ENCODE measurements around the gene MS4A12.
"Not testable (repeated sequence)": the region's sequence is repeated elsewhere in the genome, so short reads cannot be mapped to it uniquely, and the experiment has no call there.

Gene MS4A12, protein sequence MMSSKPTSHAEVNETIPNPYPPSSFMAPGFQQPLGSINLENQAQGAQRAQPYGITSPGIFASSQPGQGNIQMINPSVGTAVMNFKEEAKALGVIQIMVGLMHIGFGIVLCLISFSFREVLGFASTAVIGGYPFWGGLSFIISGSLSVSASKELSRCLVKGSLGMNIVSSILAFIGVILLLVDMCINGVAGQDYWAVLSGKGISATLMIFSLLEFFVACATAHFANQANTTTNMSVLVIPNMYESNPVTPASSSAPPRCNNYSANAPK

DNA sequence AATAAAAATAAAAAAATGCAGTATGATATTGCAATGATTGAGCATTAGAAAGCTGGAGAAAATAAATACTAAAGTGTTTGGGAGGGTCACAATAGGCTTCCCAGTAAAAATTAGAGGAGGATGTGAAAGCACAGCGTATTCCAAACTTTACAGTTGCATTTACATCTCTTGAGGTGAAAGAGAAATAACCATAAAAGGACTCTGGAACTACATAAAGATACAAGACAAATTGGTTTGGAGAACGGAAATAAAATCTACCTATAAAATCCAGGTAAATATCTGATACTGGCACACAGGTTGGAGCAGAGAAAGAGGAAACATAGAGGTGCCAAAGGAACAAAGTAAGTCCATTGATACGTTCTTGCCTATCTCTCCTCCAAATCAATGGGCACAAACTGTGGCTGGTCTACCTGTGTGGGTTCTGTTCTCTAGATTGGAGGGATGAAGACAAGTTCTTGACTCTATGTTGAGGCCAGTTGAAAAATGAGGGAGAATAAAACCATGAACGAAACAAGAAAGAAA is at the start of gene MS4A12:
TSS of gene MS4A12 (plus strand) at position 291 of the 522 bp plus-strand sequence. CDS start 4,541 bp downstream, outside the sequence.
- no peak for DNase-seq (ENCODE audit: low read depth)

DNA sequence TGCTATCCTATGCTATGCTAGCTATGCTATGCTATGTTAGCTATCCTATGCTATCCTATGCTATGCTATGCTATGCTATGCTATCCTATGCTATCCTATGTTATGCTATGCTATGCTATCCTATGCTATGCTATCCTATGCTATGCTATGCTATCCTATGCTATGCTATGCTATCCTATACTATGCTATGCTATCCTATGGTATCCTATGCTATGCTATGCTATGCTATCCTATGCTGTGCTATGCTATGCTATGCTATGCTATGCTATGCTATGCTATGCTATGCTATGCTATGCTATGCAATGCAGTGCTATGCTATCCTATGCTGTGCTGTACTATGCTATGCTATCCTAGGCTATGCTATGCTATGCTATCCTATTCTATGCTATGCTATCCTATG is 45.5 kb upstream of the MS4A12 start:
- no peak for DNase-seq (ENCODE audit: low read depth)

DNA sequence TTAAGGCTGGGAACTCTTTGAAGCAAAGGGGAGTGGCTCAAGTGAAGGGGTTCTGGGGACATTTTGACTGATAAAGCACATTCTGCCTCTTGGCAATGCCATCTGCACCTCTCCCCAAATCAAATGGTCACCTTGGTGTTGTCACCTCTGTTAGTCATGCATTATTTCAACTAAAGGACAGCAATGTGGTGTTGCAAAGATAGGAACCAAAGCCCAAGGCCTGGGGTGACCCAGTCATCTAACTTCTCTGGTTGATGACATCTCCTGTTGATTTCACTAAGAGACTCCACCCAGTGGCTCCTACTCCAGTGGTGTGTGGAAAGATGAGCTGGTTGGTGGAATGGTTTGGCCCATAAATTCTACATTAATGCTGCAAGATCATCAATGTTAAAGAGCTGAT is 44.7 kb upstream of the MS4A12 start:
- no peak for DNase-seq (ENCODE audit: low read depth)

DNA sequence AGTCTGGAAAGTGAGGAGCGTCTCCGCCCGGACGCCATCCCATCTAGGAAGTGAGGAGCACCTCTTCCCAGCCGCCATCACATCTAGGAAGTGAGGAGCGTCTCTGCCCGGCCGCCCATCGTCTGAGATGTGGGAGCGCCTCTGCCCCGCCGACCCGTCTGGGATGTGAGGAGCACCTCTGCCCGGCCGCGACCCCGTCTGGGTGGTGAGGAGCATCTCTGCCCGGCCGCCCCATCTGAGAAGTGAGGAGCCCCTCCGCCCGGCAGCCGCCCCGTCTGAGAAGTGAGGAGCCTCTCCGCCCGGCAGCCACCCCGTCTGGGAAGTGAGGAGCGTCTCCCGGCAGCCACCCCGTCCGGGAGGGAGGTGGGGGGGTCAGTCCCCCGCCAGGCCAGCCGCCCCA is 41.4 kb upstream of the MS4A12 start:
- not testable (repeated sequence) for DNase-seq (ENCODE audit: low read depth)

DNA sequence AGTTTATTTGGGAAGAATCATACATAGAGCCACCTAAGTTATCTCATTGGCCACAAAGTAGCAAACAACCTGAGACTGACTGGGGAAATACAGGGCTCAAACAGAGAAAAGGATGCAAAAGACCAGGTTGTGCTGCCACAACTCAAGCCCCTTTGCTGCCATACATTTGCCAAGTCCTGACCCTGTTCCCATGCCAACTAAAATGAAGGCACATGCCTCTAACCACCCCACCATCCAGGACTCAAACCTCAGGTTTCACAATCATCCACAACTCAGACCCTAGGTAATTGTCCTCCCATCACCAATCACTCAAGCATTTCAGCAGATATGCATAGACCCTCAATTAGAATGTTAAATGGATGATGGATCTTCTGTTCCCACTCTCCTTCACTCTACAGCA is 38.4 kb upstream of the MS4A12 start:
- DNase-seq (ENCODE audit: low read depth), result no peak

DNA sequence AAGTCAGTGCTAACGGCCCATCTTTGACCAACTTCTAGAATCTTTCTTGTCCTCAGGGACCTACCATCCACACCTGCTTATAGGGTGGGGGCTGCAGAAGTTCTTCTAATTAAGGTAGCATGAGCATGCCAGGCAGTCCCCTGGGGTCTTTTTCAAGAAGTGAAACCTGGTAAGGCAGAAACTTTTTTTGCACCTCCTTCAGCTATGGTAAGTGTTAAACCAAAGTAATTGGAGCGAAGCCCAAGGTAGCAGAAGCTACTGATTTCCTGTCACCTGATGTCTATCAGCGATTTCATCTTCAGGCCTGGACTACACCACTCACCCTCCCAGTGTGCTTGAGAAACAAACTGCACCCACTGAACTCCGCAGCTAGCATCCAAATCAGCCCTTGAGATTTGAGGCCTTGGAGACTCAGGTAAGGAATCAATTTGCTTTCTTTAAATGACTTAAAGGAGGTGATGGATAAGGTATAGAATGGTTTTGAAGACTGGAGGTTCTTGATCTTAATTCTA is 37.0 kb upstream of the MS4A12 start, which contains the start of gene MS4A1:
TSS of gene MS4A1 (plus strand) at position 317 of the 512 bp plus-strand sequence. CDS start 6,528 bp downstream, outside the sequence.
- DNase-seq (ENCODE audit: low read depth), result no peak

DNA sequence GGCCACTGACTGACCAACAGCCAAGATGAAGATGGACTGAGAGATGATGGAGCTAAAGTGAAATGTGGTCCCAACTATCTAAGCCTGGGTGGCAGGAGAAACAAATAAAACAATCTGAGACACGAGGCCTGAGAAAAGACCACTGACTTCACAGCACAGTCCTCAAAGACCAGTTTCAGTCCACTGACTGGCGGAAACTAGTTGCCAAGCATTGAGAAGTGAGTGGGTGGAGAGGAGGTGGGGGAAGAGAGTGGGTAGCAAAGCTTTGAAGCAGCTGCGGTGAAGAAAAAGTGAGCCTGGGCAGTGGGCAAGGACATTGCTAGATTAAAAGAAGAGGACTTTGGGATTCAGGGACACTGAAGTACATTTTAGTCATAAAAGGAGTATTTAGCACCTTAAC is 35.0 kb upstream of the MS4A12 start:
- no peak for DNase-seq (ENCODE audit: low read depth)

DNA sequence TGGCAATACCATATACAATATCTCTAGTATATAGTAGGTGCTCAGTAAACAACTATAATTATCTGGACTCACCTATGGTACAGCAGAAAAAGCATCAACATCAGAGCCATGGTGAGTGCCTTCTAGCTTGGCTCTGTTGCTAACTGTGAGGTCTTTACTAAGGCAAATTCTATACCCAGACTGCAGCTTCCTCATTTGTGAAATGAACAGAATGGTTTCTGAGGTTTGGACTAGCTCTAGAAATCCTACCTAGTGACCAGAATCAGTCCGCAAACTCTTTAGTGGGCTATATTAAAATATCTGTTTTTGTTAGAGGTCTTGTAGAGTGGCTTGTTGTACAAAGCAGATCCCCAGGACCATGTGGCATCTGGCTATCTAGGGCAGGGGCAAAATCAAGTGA is 33.2 kb upstream of the MS4A12 start:
- no peak for DNase-seq (ENCODE audit: low read depth)

DNA sequence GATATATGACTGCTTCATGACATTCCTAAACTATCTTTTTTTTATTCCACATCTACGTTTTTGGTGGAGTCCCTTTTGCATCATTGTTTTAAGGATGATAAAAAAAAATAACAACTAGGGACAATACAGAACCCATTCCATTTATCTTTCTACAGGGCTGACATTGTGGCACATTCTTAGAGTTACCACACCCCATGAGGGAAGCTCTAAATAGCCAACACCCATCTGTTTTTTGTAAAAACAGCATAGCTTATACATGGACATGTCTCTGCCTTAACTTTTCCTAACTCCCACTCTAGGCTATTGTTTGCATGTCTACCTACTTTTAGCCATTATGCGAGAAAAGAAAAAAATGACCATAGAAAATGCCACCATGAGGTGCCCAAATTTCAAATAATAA is 23.7 kb upstream of the MS4A12 start:
- DNase-seq (ENCODE audit: low read depth), result no peak

DNA sequence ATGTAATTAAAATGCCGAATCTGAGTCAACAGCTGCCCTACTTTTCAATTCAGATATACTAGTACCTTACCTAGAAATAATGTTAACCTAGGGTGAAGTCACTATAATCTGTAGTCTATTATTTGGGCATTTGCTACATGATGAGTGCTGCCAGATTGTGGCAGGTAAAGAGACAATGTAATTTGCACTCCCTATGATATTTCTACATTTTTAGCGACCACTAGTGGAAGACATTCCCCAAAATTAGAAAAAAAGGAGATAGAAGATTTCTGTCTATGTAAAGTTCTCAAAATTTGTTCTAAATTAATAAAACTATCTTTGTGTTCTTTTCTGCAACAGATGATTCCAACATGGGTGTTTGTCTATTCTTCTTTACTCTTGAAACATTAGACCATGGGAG is 22.9 kb upstream of the MS4A12 start:
- no peak for DNase-seq (ENCODE audit: low read depth)

DNA sequence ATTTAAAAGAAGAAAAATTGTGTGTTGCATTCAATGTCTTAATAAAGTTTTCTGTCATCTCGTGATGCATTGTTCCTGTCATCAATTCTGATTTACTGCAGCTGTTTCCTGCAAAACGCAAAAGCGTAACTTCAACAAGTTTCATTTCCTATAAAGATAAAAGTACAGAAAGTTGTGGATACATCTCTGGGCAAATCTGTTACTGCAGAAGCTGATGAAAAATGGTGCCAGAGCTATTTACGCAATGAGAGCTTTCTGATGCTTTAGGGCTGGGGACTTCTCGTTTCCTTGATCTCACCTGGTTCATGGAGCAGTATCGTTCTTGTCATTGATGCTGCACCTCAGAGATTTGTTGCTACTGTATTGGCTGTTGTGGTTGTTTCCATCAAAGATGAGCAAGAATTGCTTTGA is 15.5 kb upstream of the MS4A12 start:
- DNase-seq (ENCODE audit: low read depth), result no peak

DNA sequence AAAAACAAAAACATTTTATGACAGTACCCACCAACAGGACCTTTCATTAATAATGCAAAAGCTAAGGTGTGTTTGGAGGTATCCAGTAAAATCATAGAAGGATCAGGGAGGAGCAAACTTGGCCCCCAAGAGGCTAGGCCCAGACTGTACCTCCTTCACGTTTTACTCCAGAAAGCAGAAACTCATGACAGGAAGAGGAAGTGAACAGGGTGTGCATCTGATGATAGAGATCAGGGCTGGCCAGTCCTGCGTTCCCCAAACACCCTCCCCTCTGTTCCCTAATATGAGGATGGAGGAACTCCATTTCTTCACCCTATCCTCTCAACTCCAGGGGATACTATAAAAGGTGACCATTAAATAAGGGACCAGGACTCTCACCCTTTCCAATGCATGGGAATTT is 10.2 kb upstream of the MS4A12 start:
- DNase-seq (ENCODE audit: low read depth), result no peak

DNA sequence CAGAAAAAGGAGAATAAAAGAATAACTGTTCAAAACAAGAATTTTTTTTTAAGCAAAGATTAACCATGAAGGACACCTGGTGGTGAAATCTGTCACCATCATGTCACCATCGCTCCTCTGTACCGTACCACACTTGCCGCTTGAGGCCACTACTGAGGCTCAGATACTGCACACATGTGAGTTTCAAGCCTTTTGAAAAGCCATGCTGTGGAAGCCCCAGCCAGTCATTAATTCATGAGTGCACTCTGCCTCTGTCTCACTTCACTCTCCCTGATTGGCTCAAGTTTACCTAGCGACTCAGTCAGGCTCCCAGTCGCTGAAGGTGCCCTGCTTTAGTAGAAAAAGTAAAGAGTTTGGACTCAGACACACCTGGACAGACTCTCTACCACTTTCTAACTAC is 6.6 kb upstream of the MS4A12 start:
- no peak for DNase-seq (ENCODE audit: low read depth)

DNA sequence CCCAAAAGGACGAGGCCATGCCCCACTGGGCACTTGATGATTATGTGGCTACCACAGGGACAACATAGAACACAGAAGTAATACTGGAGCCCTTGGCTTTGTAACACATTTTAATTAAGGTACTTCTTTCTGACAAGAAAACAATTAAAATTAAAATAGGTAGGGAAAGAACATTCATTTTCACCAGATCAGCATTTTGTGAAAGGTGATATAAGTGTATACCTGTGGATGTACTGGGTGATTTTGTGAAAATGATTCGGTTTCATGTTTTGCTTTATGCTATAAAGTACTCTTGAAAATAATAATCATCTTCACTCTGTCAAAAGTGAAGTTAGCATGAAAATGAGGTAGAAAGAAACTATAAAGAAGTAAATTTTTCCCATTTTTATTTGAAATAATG is 876 bp downstream of the MS4A12 start:
- DNase-seq (ENCODE audit: low read depth), result no peak

DNA sequence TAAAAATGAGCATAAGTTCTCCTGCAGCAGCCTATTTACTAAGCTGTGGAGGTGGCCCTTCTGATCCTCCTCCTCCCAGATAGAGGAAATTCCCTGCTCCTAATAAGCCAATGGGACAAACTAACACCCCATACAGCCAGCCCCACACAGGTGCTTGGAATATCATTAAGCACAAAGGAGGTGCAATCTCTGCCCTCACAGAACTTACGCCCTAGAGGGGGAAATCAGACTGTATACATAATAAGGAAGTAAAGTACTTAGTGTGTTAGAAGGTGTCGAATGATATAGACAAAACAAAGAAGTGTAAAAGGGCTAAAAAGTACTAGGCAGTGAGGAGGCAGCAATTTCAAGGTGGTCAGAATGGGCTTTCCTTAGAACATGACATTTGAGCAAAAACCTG is 5.8 kb downstream of the MS4A12 start:
- no peak for DNase-seq (ENCODE audit: low read depth)

DNA sequence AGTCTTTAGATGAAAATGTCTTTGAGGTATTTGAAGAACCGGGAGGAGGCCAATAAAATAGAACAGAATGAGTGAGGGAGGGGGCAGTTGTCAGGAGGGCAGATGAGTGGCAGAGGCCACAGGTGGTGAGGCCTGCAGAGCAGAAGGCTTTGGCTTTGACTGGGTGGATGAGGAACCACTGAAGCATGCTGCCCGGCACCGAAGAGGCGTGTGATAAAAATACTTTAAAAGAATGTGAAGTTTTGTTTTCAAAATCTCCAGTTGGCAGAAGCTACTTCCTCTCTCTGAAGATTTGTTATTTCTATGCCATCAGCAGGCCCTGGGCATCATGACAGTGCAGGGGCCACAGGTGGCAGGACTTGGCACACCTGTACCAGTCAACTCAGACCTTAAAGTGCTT is 6.3 kb downstream of the MS4A12 start:
- DNase-seq (ENCODE audit: low read depth), result no peak

DNA sequence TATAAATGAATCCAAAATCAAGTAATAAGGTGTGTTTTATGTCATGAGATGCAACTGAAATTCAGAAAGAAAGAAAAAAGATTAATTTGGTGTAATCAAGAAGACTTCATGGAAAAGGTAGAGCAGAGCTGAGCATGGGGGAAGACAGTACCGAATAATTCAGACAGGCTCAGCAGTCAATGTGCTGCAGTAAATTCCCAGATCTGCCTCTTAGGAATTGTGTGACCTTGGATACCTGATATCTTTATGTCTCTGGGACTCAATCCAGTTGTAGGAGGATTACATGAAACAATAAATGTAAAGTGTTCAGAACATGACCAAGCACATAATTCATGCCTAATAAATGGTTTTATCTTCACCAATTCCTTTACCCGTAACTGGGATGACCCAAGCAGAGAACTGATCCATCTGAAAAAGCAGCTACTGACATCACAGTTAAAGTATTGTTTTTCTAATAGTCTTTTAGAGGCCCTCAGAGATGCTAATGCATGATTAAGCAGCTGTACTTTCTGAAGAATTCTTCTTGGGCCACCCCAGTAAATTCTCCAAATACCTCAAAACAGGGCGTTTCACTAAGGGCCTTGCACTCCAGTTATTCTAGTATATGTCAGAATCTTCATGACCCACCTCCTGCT is 7.8 kb downstream of the MS4A12 start:
- no peak for DNase-seq (ENCODE audit: low read depth)

DNA sequence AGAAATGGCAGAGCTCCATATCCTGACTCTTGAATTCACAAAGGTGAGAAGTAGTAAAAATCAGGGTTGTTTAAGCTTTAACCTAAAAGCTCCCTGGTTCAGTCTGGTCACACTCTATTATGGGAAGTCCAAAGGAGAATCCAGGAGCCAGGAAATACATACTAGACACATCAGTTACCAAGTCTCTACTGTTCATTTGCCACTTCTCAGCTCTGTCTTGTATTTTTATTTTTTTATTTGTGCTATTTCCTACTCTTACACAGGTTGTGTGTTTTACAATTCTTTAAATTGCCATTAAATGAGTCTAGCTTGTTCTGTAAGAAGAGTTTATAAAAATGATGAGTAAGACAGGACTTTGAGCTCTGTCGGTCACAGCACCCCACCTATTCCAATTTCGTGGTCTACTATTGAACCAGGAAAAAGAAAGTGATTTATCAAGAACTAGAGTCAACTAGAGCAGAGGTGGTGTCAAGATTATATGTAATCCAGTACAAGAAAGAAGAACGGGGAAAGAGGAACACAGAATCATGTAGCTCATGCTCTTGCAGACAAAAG is 9.7 kb downstream of the MS4A12 start:
- no peak for DNase-seq (ENCODE audit: low read depth)

DNA sequence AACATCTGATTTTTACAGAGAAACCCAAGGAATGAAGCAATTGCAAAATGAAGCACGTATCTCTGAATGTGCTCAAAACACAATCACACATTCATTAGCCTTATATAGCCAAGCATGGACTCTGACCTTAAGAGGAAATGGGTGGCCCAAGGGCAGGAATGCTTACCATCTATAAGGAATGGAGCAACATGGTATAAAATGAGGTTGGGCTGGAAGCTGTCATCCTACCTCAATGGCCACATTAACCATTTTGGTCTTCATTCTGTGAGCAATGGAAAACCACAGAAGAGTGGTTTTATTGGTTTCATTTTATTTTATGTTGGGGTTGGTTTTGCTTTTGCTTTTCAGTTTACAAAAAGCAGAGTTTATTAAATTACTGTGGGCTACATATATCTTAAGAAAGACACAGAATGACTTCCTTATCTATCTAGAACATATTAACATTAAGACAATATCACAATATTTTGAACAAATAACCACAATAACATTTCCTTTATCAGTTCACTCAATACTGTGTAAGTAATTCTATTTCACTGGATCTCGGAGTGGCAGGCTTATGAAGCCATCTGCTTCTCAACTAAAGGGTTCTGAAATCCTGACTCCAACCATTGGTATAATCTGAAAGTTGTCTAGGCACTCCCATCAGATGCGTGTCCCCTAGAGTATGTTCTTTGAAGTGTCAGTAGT is 11.8 kb downstream of the MS4A12 start:
- no peak for DNase-seq (ENCODE audit: low read depth)

DNA sequence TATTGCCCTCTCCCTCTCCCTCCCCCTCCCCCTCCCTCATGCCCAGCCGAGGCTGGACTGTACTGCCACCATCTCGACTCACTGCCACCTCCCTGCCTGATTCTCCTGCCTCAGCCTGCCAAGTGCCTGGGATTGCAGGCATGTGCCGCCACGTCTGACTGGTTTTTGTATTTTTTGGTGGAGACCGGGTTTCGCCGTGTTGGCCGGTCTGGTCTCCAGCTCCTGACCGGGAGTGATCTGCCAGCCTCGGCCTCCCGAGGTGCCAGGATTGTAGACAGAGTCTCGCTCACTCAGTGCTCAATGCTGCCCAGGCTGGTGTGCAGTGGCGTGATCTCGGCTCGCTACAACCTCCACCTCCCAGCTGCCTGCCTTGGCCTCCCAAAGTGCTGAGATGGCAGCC is 17.0 kb downstream of the MS4A12 start:
- not testable (repeated sequence) for DNase-seq (ENCODE audit: low read depth)

DNA sequence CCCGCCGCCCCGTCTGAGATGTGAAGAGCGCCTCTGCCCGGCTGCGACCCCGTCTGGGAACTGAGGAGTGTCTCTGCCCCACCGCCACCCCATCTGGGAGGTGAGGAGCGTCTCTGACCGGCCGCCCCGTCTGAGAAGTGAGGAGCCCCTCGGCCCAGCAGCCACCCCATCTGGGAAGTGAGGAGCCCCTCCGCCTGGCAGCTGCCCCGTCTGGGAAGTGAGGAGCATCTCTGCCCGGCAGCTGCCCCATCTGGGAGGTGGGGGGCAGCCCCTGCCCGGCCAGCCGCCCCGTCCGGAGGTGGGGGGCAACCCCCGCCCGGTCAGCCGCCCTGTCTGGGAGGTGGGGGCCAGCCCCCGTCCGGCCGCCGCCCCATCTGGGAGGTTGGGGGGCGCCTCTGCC is 17.6 kb downstream of the MS4A12 start:
- DNase-seq (ENCODE audit: low read depth), result not testable (repeated sequence)

DNA sequence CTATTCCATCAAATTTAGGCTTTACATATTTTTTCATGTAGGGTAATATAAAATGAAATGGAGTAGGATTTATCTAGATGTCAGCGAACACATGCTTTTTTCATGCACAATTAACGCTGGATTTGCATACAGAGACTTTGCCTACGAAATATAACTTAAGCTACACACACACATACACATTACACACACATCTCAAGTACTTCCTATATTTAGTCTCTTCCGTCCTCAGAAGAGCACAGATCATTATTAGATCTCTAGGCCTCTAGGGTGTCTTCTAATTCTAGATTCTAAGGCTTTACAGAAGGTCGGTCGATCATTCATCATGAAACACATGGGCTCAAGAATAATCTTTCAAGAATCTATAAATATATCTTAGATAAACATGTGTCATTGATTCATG is 18.8 kb downstream of the MS4A12 start:
- DNase-seq (ENCODE audit: low read depth), result no peak

Measured in GM04503 (cell line).